Fibroblast of peridontal ligament (primary cell): ENCODE data around the gene EBF4.

Experiments used
- DNase-seq: peaks from one replicate; pipeline ENCODE4 v3.0.0-alpha.2; 2010; ENCODE audit errors: extremely low read depth

The EBF4 gene

DNA sequence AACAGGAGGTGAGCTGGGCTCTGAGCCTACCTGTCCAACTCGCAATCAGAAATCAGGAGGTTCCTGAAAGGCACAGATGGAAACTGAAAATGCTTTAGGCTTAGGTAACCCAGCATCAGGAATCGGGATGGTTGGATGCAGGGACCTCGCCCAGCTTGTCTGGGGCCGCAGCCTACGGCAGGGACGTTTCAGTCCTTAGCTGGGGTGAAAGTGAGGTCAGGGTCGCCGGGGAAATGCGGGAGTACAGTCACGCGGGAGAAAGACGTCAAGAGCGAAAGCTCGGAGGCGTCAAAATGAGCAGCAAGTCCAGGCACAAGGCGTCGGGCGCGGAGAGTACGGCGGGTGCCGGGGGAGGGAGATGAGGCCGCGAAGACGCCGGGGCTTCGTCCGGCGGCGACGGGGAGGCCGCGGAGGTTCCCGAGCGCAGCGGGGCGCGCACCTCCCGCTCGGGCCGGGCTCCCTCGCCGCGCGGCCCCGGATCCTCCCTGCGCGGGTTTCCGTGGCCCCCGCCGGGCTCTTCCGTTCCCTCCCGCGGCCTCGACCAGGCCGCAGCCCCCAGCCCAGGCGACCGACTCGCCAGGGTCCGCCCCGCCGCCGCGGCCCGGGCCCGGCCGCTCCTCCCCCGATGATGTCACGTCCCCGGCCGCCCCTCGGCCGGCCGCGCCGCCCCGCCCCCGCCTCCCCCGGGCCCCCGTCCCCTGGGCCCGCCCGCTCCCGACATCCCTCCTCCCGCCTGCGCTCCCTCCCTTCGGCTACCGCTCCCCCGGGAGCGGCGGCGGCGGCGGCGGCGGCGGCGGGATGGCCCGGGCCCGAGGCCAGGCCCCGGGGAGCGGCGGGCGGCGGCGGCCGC lies at the start of gene EBF4:
EBF4 (plus strand) TSS at position 745 of the 850 bp plus-strand sequence. CDS start 866 bp downstream, outside the sequence.
- DNase-seq = no peak

GRCh38 chr20:2643708-2644107 lies 48.9 kb upstream of the EBF4 start:
- no peak for DNase-seq

DNA sequence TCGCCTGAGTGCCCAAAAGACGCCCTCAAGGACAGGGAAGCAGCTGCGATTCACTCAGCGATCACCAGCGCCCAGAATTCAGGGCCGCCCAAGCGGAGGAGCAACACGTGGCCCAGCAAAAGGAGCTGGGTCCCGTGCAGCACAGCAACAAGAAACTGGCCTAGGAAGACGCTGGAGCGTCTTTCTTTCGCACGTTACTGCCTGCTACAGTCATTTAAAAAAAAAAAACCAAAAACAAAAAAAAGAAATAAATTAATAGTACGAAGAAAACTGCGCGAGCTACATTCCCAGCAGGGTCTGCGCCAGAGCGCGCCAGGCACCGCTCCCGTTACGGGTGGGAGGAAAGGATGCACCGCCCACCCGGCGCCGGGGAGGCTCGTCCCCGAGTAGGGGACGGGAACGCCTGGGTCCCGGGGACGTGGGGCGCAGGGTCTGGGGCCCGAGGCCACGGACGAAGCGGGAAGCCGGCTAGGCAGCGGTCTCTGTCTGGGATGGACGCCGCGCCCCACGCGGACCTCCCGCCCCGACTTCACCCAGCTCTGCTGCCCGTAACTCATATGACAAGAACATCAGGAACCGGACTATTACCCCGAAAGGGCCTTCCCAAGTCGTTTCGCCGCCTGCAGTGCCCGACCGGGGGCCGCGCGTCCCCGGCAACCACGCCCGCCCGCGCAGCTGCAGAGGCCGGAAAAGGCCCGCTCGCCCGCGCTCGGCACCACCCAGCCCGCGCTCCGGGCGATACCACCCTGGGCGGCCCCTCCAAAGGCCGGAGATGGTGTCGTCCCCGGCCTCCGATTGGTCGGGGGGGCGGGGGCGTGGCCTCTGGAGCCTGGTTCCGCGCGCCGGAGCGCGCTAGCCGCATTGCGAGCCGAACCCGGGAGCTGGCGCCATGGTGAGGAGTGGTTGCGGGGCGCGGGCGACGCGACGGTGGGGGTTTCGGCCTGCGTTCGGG lies 40.5 kb upstream of the EBF4 start, which contains the start of gene NOP56:
NOP56 (plus strand) TSS at position 861 of the 952 bp plus-strand sequence; CDS start at position 890, 29 bp downstream.
- DNase-seq = peak; percentile 84

DNA sequence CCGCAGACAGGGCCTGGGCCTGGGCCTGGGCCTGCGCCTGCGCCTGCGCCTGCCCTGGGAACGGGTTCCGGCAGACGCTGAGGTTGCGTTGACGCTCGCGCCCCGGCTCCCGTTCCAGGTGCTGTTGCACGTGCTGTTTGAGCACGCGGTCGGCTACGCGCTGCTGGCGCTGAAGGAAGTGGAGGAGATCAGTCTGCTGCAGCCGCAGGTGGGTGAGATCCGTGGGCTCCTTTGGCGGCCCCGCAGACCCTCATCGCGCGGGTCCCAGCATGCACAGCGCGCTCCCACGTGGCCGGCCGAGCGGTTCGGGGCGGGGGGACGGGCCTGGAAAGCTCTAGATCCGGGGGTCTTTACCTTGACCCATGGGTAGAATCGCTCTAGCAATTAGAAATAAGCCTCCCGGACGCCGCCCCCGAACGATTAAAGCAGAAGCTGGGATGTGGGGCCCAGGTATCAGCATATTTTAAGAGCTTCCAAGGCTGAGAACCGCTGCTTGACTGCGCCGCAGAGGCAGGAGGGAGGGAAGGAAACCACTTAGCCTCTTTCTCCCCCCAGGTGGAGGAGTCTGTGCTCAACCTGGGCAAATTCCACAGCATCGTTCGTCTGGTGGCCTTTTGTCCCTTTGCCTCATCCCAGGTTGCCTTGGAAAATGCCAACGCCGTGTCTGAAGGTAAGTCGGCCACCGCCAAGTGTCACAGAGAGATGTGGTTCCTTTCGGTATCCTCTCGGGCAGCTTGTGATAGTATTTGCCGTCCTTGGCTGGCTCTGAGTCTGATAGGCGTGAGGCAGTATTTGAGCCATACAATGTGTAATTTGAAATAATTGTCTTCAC lies 39.6 kb upstream of the EBF4 start:
- peak; percentile 12 for DNase-seq

- DNase-seq = no peak
These were observed 38.8 kb upstream of the EBF4 start for GRCh38 chr20:2653556-2654383.

DNA sequence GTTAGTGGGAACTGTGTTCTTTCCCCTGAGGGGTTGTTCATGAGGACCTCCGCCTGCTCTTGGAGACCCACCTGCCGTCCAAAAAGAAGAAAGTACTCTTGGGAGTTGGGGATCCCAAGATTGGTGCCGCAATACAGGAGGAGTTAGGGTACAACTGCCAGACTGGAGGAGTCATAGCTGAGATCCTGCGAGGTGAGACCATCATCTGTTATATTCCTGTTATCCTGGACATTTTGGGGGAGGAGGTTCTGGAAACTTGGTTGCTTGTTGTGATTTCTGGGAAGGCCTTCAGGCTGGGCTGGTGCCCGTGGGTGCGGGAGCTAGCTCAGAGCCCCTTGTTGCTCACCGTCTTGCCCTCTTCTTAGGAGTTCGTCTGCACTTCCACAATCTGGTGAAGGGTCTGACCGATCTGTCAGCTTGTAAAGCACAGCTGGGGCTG lies 38.2 kb upstream of the EBF4 start:
- DNase-seq = no peak

- no peak for DNase-seq
These were observed 37.7 kb upstream of the EBF4 start for GRCh38 chr20:2654831-2655230.

DNA sequence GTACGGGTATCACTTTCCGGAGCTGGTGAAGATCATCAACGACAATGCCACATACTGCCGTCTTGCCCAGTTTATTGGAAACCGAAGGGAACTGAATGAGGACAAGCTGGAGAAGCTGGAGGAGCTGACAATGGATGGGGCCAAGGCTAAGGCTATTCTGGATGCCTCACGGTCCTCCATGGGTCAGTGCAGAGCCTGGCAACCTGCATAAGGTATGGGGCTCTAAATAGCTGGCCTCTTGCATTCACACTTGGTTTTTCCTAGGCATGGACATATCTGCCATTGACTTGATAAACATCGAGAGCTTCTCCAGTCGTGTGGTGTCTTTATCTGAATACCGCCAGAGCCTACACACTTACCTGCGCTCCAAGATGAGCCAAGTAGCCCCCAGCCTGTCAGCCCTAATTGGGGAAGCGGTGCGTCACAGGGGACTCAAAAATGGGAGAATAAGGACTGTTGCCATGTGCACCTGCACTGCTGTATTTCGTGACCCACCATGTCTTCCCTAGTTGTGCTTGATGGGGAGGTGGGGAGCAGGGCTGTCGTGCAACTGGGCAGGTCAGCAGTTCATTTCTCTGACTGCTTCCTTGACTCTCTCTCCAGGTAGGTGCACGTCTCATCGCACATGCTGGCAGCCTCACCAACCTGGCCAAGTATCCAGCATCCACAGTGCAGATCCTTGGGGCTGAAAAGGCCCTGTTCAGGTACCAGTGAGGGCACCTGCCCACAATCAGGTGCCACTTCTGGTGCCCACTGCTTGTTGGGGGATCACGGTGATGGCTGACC lies 37.1 kb upstream of the EBF4 start:
- DNase-seq = no peak

DNA sequence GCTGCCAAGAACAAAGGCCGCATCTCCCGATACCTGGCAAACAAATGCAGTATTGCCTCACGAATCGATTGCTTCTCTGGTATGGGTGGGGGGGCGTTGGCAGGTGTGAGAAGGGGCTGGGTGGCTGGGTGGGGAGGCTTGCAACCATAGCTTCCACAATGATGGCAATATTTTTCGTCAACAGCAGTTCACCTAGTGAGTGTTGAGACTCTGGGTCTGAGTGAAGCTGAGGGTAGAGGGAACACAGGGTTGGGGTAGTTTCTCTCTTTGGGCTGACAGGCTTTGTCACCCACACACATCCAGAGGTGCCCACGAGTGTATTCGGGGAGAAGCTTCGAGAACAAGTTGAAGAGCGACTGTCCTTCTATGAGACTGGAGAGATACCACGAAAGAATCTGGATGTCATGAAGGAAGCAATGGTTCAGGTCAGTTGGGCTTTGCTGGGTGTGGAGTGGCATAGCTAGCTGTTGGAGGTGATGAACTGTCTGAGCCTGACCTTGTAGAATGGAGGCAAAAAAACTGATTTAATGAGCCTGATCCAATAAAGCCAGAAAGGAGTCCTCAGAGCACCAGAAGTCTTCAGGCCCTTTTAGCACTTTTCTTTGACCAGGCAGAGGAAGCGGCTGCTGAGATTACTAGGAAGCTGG lies 36.0 kb upstream of the EBF4 start:
- no peak for DNase-seq

GRCh38 chr20:2657241-2657640 lies 35.3 kb upstream of the EBF4 start:
- DNase-seq = no peak

GRCh38 chr20:2657674-2658073 lies 34.9 kb upstream of the EBF4 start:
- no peak for DNase-seq

DNA sequence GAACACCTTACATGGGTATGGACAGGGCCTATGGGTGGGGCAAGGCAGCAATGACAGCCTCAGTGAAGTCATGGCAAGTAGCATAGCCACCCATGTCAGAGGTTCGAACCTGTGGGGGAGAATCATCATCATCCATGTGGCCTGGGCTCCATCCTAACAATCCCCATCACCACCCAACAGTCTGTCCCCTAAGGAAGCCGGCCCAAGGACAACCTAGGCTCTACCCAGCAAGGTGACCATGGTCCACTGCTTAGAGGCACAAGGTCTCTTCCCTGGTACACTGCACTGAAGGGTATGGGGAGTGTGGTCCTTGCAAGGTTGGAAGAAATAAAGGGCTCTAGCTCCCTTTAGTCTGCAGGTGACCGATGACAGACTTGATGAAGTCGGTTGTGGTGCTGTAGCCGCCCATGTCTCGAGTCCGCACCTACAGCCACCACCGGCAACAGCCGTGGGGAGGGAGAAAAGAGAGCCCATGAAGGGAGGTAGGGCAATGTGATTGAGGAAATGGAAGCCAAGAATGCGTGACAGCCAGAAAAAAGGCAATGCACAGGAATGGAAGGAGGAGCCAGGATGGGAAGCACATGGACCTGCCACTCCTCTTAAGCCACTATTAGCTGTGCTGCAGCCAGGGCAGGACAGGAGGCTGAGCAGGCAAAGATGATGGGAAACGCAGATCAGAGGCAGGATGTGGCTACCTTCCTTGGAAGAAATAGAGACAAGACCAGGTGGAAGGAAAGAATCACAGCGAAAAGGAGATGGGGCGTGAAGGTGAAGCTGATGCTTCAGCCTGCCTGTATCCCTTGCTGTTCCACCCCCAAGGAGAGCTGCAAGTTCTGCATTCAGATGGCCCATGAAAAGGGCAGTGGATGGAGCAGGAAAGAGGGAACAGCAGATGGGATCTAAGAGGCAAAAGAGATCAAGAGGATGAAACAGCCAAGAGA lies 33.9 kb upstream of the EBF4 start:
- DNase-seq = no peak

DNA sequence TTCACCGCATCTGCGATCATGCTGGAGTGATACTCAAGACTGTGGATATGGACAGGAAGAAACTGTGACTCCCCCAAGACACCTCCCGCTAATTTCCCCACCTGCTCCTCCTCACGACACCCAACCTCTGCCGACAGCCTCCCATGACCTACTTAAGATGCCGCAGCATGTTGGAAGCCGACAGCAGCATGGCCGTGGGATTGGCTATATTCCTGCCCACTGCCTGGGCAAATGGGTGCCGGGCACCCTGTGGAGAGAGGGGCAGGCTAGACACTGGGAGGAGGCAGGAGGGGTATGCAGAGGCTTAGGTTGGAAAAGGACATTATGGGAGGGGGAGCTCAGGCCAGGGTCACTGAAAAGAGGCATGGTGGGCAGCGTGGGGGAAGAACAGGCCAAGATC lies 33.0 kb upstream of the EBF4 start:
- DNase-seq = no peak

DNA sequence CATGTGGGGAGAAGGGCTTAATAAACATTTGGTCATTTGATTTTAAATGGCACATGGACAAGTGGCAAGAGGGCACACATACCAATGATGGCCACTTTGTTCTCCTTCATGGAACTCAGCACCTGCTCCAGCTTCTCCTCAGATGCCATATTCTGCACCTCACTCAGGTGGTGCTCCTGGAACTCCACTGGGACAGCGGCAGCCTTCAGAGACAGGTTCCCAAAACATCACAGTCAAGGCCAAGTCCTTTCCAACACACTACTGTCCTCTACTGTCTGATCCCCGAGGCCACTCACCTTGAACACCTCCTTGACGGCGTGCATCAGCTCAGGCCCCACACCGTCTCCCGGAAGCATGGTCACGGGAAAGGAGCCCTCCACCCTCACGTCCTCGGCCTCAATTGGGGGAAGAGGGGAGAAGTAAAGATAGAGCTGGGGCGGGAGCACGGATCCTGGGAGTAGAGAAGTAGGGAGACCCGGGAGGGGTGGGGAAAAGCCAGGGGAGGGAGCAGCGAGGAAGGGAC lies 29.2 kb upstream of the EBF4 start:
- no peak for DNase-seq

DNA sequence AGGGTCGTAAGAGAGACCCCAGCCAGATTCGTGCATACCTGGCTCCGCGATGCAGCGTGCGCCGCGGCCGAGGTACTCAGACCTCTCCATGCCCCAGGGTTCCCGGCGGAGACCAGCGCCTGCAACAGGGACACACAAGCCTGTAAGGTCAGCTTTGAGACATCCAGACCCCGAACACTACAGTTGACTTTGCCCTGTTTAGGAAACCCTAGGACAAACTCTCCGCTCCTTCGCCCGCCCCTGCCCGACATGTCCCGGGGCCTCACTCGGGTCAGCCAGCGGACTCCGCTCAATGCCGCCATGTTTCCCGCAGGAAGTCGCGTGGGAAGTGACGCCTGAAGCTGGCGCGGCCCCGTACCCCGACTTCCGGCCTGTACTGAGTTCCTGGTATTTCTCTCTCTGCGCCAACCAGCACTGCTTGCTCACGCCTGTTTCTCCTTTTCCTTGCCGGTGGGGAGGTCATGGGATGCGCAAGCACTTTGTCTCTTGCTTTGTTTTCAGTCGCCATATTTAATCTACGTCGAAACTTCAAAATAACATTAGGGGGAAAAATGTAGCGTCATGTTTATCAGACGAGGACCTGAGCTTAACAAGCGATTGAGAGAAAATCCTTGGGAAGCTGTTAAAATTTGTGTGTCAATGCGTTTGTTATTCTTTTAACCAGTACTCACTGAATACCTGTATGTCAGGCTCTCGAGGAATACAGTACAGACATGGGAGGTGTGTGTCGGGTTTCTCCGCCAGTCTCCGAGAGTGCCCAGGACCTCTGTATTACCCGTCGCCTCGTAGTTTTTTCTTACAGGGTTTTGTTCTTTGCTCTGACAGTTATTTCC lies 28.5 kb upstream of the EBF4 start, which contains the start of gene IDH3B:
IDH3B (minus strand) TSS at position 330 of the 833 bp plus-strand sequence; CDS start at position 302, 28 bp downstream.
- peak; percentile 93 for DNase-seq

DNA sequence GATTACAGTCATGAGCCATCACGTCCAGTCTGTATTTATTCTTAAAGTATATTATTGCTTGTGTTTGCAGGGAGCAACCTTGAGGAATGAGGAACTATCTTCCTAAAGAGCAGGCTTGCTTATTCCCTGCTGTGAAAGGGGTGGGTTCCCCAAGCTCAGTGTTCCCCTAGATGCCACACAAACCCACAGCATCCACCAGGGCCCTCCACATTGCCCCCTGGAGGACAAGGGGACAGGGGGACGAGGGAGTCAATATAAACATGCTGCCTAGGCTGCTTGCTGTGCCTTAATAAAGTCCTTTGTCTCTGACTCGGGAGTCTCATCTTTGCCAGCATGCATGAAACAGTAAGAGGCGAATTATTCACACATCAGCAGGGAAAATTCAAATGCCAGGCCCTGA lies 20.6 kb upstream of the EBF4 start:
- no peak for DNase-seq

- no peak for DNase-seq
These were observed 20.1 kb upstream of the EBF4 start for GRCh38 chr20:2672446-2672845.
